ENCODE results near the gene CSRNP2.
"Not testable (repeated sequence)": the region's sequence is repeated elsewhere in the genome, so short reads cannot be mapped to it uniquely, and the experiment has no call there.

CSRNP2 gene

GRCh38 chr12:51025836-51026638 lies 57.4 kb downstream of the CSRNP2 start, which contains the start of gene SLC11A2:
TSS of gene SLC11A2 (minus strand) at chr12:51026384. CDS start at chr12:51010728, 15,656 bp downstream.
- peak; percentile 92 for DNase-seq

DNA sequence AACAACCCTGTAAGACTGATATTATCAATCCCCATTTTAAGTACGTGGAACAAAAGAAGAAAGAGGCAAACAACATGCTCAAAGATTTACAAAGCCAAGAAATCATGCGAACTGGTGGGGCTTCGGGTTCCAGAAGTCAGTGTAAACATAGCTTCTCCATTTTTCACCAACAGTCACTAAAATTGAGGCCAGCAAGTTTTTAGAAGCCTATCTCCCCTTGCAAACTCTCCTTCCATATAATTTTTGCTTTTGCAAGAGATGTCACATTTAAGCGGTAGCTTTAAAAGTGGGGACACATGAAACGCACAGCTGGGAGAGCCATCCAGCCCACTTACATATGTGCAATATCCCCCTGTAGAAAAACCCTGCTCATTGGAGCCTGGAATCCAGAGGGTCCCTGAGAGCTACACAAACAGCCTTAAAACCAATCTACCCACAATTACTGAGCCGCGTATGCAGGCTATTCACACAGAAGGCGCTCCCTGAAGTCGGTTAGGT lies 58.0 kb downstream of the CSRNP2 start:
- DNase-seq, result no peak

DNA sequence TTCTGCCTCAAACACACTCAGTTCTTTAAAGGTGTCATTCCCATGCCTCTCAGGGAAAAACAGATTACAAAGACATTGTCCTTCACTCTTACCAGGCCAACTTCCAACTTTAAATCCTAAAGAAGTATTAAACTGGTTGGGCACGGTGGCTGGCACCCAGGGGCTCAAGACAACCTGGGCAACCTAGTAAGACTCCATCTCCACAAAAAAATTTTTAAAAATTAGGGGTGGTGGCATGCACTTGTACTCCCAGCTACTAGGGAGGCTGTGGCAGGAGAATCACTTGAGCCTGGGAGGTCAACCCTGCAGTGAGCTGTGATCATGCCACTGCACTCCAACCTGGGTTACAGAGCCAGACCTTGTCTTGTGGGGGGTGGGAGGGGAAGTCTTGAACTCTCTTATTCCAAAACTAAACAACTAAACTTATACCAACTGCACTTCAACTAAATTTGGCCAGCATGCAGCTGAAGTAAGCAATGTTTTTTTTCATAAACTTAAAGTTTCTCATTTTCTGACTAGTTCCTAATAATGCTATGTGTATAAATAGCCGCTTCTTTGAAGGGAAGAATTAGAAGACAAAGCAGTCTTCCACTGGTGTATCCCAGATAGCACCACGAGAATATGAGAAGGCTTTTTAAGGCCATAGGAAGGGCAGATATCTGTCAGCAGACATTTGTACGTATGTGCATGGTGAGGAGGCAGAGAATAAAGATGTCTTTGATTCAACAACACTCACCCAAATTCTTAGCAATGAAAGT lies 59.6 kb downstream of the CSRNP2 start:
- no peak for DNase-seq

GRCh38 chr12:51021694-51022093 lies 61.7 kb downstream of the CSRNP2 start:
- no peak for DNase-seq

GRCh38 chr12:51020448-51021182 lies 62.8 kb downstream of the CSRNP2 start:
- no peak for DNase-seq

GRCh38 chr12:51019927-51020326 lies 63.5 kb downstream of the CSRNP2 start:
- DNase-seq, result no peak

DNA sequence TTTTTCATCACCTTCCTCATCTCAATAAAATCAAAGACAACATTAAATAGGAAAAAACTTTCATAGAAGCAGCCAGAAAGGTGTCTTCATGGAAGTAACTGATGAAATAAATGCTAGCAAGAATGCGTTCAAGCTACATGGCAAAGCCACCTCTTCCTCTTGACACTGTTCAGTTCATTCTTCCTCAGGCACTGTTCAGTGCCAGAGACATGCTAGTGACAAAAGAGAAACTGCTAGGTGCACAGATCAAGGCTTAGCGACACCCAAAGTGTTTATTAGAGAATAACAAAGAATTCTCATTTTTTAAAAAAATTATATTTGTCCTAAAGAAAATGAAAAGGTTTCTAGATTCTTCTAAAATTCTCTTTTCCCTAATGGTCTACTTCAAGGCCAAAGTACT lies 64.4 kb downstream of the CSRNP2 start:
- no peak for DNase-seq

GRCh38 chr12:51017452-51017851 lies 65.9 kb downstream of the CSRNP2 start:
- no peak for DNase-seq

GRCh38 chr12:51014467-51014866 lies 68.9 kb downstream of the CSRNP2 start:
- DNase-seq, result not testable (repeated sequence)

DNA sequence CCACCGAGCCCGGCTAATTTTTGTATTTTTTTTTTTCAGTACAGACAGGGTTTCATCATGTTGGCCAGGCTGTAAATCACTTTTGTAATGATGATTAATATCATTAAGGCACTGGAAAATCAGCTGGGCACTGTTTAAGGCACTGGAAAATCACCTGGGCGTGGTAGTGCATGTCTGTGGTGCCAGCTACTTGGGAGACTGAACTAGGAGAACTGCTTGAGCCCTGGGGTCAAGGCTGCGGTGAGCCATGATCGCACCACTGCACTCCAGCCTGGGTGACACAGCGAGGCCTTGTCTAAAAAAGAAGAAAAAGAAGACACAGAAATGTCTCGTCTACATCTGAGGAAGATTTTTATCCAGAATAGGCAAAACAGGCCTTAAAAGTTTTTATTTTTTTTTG lies 70.0 kb downstream of the CSRNP2 start:
- no peak for DNase-seq

DNA sequence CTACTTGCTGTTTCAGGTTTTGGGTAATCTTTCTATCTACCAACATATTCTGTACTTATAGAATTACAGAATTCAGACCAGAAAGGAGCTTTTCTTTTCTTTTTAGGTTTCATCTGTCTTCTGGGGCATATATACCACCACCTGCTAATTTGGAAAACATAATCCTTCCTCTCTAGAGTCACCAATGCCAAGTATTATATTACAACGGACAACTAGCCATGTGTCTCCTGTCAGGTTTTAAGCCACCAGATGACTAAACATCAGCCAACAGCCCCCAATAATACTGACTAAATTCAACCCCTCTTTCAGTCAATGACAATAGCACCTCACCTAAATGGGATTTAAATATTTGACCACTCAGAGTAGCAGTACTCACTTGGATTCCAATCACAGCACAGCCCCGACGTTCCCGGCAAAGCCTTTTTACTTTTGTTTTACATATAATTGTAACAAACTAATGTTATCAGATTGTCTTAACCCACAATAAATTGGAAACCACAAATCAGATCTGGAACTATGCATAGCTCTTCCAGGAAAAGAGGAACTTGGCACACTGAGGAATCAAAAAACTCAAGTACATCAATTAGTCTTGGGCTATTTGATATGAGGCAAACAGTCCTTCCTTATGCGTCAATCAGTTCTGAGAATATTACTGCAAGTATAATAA lies 70.7 kb downstream of the CSRNP2 start:
- no peak for DNase-seq

DNA sequence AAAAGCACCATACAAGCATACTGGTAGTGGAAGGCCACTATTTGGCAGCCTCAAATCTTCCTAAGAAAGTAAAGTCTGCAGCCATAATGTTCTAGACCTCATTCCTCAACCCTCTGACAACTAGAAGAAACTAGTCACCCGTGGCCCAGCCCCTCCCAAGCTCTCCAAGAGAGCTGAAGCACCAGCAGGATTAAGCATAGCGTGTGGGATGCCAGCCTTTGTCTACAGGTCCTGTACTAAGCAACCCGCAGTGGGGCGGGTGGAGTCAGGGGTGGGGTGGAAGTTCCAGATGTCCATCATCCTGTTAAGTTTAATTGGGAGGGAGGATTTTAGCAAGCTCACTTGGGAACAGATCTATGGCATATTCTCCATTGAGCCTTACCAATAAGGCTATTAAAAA lies 71.4 kb downstream of the CSRNP2 start:
- no peak for DNase-seq

Data from CD4-positive, alpha-beta T cell treated with Interleukin-12 subunit alpha and Interleukin-12 subunit beta, for 1 hour (primary cell).